Measurements from ENCODE around the gene GGT6.

GGT6 gene

DNA sequence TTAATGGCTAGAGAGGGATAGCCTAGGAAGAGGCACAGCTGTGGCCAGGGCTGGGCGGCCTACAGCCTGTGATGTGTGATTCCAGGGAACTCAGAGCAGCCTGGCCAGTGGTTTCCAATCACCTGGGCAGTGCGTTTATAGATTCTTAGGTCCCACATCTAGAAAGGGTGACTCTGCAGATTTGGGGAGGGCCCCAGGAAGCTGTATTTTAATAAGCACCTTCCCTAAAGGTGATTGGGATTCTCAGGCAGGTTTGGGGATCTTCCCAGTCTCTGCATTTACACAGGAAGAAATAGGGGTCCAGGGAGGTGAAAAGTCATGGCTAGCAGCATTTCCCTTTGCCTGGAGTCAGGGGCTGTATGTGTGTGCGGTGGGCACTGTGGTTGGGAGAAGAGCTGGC is 52.2 kb downstream of the GGT6 start:
- Histone ChIP-seq H3K9ac (ENCODE audit: low read length) (no peak overlapping the region), H3K27me3 (ENCODE audit: insufficient read depth, low read length, poor library complexity) (no peaks in the 10 kb centered on the region), H3K18ac (ENCODE audit: low read length) (no peak overlapping the region), H3K27ac (ENCODE audit: low read depth, low read length) (no peak overlapping the region), H2BK120ac (ENCODE audit: low read depth, low read length) (no peak overlapping the region), H2BK5ac (ENCODE audit: low read length) (no peak overlapping the region), H3K4me2 (ENCODE audit: low read length) (no peak overlapping the region), H3K23ac (ENCODE audit: low read length) (no peak overlapping the region), H3K56ac (ENCODE audit: low read length) (no peak overlapping the region), H4K5ac (ENCODE audit: low read length) (no peak overlapping the region), H3K4me3 (ENCODE audit: low read length) (no peak overlapping the region), H4K8ac (ENCODE audit: low read depth, low read length) (no peak overlapping the region), H3K4me1 (ENCODE audit: control insufficient read depth, low read depth, low read length) (no peaks in the 10 kb centered on the region), H3K79me2 (ENCODE audit: control insufficient read depth, insufficient read depth, low read length) (no peaks in the 10 kb centered on the region), H3K36me3 (ENCODE audit: control insufficient read depth, insufficient read depth, low read length) (no peaks in the 10 kb centered on the region), H2AK5ac (ENCODE audit: low read length) (no peak overlapping the region), H3K4ac (ENCODE audit: low read depth, low read length) (no peak overlapping the region), H3K79me1 (ENCODE audit: low read length) (no peaks in the 10 kb centered on the region), H2BK15ac (replicated peaks; ENCODE audit: low read depth) (no peak overlapping the region)
- no CpG with 5 or more reads among the region's 3 CpGs for WGBS (ENCODE audit: extremely low coverage, insufficient coverage, low lambda C conversion rate)
- DNase-seq = no peak

DNA sequence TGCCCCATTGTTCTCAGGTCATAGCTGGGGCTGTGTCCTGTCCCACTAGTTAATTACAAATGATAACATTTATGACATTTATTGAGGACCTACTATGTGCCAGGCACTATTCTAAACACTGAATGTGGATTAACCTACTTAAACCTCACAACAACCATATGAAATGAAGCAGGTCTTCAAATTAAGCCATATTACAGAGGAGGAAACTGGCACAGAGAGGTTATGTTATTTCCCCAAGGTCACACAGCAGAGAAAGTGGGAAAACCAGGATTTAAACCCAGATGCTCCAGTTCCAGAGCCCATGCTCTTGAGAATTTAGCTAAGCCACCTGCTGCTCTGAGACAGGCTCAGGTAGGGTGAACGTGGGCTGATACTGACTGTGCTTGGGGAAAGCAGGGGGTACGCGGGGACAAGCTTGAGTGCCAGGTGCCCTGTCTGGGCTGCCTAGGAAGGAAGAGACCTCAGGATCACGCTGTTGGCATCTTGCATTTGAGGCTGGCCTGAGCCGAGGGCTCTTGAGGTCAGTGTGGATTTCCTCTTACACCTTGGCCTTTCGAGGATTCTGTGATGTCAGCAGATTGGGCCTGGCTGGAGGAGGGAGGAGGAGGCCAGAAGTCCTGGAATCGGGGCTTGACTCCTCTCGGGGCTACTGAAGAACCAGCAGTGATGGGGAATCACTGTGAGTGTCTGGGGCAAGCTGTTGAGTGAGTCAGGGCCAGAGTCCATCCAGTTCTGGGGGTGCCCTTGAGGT is 52.8 kb downstream of the GGT6 start:
- Histone ChIP-seq H4K8ac (ENCODE audit: low read depth, low read length) (no peak overlapping the region), H3K36me3 (ENCODE audit: control insufficient read depth, insufficient read depth, low read length) (no peaks in the 10 kb centered on the region), H2BK5ac (ENCODE audit: low read length) (no peak overlapping the region), H3K27ac (ENCODE audit: low read depth, low read length) (no peak overlapping the region), H3K4me3 (ENCODE audit: low read length) (no peak overlapping the region), H3K4me1 (ENCODE audit: control insufficient read depth, low read depth, low read length) (no peaks in the 10 kb centered on the region), H3K27me3 (ENCODE audit: insufficient read depth, low read length, poor library complexity) (no peaks in the 10 kb centered on the region), H2BK120ac (ENCODE audit: low read depth, low read length) (no peak overlapping the region), H3K9ac (ENCODE audit: low read length) (no peak overlapping the region), H3K18ac (ENCODE audit: low read length) (no peak overlapping the region), H3K79me2 (ENCODE audit: control insufficient read depth, insufficient read depth, low read length) (no peaks in the 10 kb centered on the region), H2AK5ac (ENCODE audit: low read length) (no peak overlapping the region), H3K4ac (ENCODE audit: low read depth, low read length) (no peak overlapping the region), H3K56ac (ENCODE audit: low read length) (no peak overlapping the region), H2BK15ac (replicated peaks; ENCODE audit: low read depth) (no peak overlapping the region), H3K4me2 (ENCODE audit: low read length) (no peak overlapping the region), H4K5ac (ENCODE audit: low read length) (no peak overlapping the region), H3K23ac (ENCODE audit: low read length) (no peak overlapping the region), H3K79me1 (ENCODE audit: low read length) (no peaks in the 10 kb centered on the region)
- no CpG with 5 or more reads among the region's 8 CpGs for WGBS (ENCODE audit: extremely low coverage, insufficient coverage, low lambda C conversion rate)
- no peak for DNase-seq
